RWPE1 (cell line): ENCODE data around the gene NDEL1.

ENCODE experiments used
- CTCF ChIA-PET: fragments of 350-600 bp; sonication (Branson Sonifier 250); formaldehyde crosslinking; extraction: SDS; loops from one replicate; lab custom pipeline; 2021; lab: Yijun Ruan, JAX
- POLR2A ChIA-PET: fragments of 400-600 bp; formaldehyde crosslinking; extraction: SDS; loops from one replicate; lab custom pipeline; 2020; ENCODE audit warnings: antibody characterized with exemption; ENCODE audit not compliant: low non-redundant PET; lab: Yijun Ruan, JAX
- DNase-seq: peaks from one replicate; pipeline ENCODE4 v3.0.0; 2012; ENCODE audit warnings: low spot score
- H3K27ac ChIP-seq: fragments of 450-650 bp; 2 replicates; pipeline ENCODE4 v1.5.1; 2017
- CTCF ChIP-seq: fragments of 450-650 bp; conservative IDR thresholded peaks from 2 replicates; pipeline ENCODE4 v1.5.1; 2017; ENCODE audit warnings: low read depth, mild to moderate bottlenecking

The NDEL1 gene

GRCh38 chr17:8420041-8420934 lies 15.4 kb upstream of the NDEL1 start:
- ChIA-PET CTCF (interaction anchor here (0.7 kb wide), 1 partner anchor 10 kb away, joined by 3 read pairs; no protein-coding TSS in a partner anchor), POLR2A (no interaction called here)
- no peak for TF ChIP-seq CTCF
- no peak overlapping the region for H3K27ac ChIP-seq
- no peak for DNase-seq

GRCh38 chr17:8421571-8421970 lies 14.1 kb upstream of the NDEL1 start:
- CTCF ChIA-PET: no interaction called here
- DNase-seq: no peak
- H3K27ac ChIP-seq: no peak overlapping the region
- POLR2A ChIA-PET: no interaction called here
- no peak for TF ChIP-seq CTCF

- no peak for DNase-seq
- TF ChIP-seq CTCF: no peak
- ChIA-PET CTCF (interaction anchor here (0.5 to 1.2 kb wide), 2 partner anchors 27 to 42 kb away, joined by 3 read pairs; no protein-coding TSS in a partner anchor), POLR2A (interaction anchor here (0.5 kb wide), 1 partner anchor 57 kb away, joined by 4 read pairs; no protein-coding TSS in a partner anchor)
- no peak overlapping the region for H3K27ac ChIP-seq
Observed at GRCh38 chr17:8426094-8426720, 9.5 kb upstream of the NDEL1 start.

- POLR2A ChIA-PET: no interaction called here
- no peak overlapping the region for H3K27ac ChIP-seq
- TF ChIP-seq CTCF: no peak
- no peak for DNase-seq
- CTCF ChIA-PET: interaction anchor here (0.7 kb wide), 1 partner anchor 10 kb away, joined by 4 read pairs; no protein-coding TSS in a partner anchor
Observed at GRCh38 chr17:8426802-8427201, 8.9 kb upstream of the NDEL1 start.

GRCh38 chr17:8430966-8431365 lies 4.7 kb upstream of the NDEL1 start:
- ChIA-PET CTCF (interaction anchor here (0.6 kb wide), 2 partner anchors 39 to 1809 kb away, joined by 5 to 7 read pairs; no protein-coding TSS in a partner anchor), POLR2A (no interaction called here)
- peak; percentile 16 for DNase-seq
- no peak for TF ChIP-seq CTCF
- peak overlapping the region; percentile 65 for H3K27ac ChIP-seq

- H3K27ac ChIP-seq: peak overlapping the region; percentile 92
- CTCF ChIA-PET: interaction anchor here (0.7 to 0.8 kb wide), 2 partner anchors 28 to 1215 kb away, joined by 3 read pairs; no protein-coding TSS in a partner anchor
- DNase-seq: peak; percentile 67
- POLR2A ChIA-PET: interaction anchor here (1.0 to 1.3 kb wide), 3 partner anchors 51 to 53 kb away, joined by 3 to 10 read pairs (median 5); no protein-coding TSS in a partner anchor
- no peak for TF ChIP-seq CTCF
Observed at GRCh38 chr17:8436169-8436843, 622 bp downstream of the NDEL1 start.
